GM12878 (cell line): Measurements from ENCODE around the gene SEPHS2.
A peak's percentile ranks its signal among the peaks of the same experiment; 100 is the strongest.

Experiments used
- GABPA ChIP-seq: IDR thresholded peaks from 2 replicates; pipeline ENCODE4 v1.6.1; 2014; ENCODE audit warnings: antibody characterized with exemption, low read depth, mild to moderate bottlenecking, inconsistent platforms
- POLR2A ChIP-seq: IDR thresholded peaks from 2 replicates; pipeline ENCODE4 v1.6.1; 2011; ENCODE audit warnings: low read depth, mild to moderate bottlenecking, low read length
- POLR2AphosphoS5 ChIP-seq: IDR thresholded peaks from 2 replicates; pipeline ENCODE4 v1.6.1; 2011; ENCODE audit warnings: mild to moderate bottlenecking, low read length, inconsistent platforms
- SREBF1 ChIP-seq: IDR thresholded peaks from 2 replicates; pipeline ENCODE4 v1.6.1; 2012; ENCODE audit warnings: mild to moderate bottlenecking, low read length
- TF ChIP-seq, protein P1 (sequence below), 3 experiments: IDR thresholded peaks in 2 of 3; conservative IDR thresholded peaks in 1 of 3; 2 replicates each; pipeline ENCODE4 v1.5.1; 2011; ENCODE audit warnings: low read depth in 3 of 3, low read length in 3 of 3, mild to moderate bottlenecking in 3 of 3, control low read depth in 2 of 3, moderate library complexity in 2 of 3, inconsistent platforms in 1 of 3, mixed read lengths in 1 of 3; ENCODE audit not compliant: control insufficient read depth in 2 of 3, insufficient read depth in 1 of 3; ENCODE audit errors: extremely low read depth in 1 of 3
- TF ChIP-seq, protein P2 (sequence below): fragments of 450-650 bp; formaldehyde crosslinking; IDR thresholded peaks from 2 replicates; pipeline ENCODE4 v1.4.0; 2020; ENCODE audit warnings: mild to moderate bottlenecking, moderate library complexity
- TF ChIP-seq, protein P3 (sequence below): IDR thresholded peaks from 2 replicates; pipeline ENCODE4 v1.6.1; 2012; ENCODE audit warnings: mild to moderate bottlenecking, low read depth, low read length

DNA sequence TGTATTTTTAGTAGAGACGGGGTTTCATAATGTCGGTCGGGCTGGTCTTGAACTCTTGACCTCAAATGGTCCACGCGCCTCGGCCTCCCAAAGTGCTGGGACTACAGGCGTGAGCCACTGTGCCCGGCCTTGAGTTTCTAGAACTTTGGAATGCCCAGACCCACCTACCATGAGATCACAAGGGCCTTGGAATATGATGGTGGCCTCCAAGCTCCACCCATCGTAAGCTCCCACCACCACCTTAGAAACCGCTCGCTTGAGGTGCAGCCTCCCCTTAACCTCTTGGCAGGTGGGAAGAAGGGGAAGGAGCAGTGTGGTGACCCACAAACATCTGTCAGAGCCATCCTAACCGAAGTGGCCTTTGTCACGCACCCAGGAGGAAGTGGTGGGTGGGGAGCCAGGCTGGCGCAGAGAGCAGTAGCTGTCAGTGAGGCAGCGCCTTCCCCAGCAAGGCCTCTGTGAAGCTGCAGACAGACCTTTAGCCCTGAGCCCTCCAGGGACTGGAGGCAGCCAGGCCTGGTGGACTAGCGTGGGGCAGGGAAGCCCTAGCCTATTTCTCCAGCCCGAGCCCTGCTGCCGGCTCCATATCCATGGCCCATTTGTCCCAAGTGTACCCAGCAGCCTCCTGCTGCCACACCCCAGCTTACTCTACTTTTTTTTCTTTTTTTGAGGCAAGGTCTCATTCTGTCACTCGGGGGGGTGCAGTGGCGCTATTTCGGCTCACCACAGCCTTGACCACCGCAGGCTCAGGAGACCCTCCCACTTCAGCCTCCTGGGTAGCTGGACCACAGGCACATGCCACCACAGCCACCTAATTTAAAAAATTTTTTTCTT, 13.1 kb upstream of the SEPHS2 start:
- TF ChIP-seq POLR2A (peak; percentile 96), GABPA (no peak), POLR2AphosphoS5 (peak; percentile 92), SREBF1 (no peak)
- TF ChIP-seq, protein P1, sequence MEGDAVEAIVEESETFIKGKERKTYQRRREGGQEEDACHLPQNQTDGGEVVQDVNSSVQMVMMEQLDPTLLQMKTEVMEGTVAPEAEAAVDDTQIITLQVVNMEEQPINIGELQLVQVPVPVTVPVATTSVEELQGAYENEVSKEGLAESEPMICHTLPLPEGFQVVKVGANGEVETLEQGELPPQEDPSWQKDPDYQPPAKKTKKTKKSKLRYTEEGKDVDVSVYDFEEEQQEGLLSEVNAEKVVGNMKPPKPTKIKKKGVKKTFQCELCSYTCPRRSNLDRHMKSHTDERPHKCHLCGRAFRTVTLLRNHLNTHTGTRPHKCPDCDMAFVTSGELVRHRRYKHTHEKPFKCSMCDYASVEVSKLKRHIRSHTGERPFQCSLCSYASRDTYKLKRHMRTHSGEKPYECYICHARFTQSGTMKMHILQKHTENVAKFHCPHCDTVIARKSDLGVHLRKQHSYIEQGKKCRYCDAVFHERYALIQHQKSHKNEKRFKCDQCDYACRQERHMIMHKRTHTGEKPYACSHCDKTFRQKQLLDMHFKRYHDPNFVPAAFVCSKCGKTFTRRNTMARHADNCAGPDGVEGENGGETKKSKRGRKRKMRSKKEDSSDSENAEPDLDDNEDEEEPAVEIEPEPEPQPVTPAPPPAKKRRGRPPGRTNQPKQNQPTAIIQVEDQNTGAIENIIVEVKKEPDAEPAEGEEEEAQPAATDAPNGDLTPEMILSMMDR (IDR thresholded peaks at IDR 0.05 in 2 of 3, conservative IDR thresholded peaks at IDR 0.05 in 1 of 3; ENCODE audit: control insufficient read depth in 2 of 3, extremely low read depth in 1 of 3, insufficient read depth in 1 of 3, low read depth in 3 of 3, low read length in 3 of 3) = no peak
- TF ChIP-seq, protein P2, sequence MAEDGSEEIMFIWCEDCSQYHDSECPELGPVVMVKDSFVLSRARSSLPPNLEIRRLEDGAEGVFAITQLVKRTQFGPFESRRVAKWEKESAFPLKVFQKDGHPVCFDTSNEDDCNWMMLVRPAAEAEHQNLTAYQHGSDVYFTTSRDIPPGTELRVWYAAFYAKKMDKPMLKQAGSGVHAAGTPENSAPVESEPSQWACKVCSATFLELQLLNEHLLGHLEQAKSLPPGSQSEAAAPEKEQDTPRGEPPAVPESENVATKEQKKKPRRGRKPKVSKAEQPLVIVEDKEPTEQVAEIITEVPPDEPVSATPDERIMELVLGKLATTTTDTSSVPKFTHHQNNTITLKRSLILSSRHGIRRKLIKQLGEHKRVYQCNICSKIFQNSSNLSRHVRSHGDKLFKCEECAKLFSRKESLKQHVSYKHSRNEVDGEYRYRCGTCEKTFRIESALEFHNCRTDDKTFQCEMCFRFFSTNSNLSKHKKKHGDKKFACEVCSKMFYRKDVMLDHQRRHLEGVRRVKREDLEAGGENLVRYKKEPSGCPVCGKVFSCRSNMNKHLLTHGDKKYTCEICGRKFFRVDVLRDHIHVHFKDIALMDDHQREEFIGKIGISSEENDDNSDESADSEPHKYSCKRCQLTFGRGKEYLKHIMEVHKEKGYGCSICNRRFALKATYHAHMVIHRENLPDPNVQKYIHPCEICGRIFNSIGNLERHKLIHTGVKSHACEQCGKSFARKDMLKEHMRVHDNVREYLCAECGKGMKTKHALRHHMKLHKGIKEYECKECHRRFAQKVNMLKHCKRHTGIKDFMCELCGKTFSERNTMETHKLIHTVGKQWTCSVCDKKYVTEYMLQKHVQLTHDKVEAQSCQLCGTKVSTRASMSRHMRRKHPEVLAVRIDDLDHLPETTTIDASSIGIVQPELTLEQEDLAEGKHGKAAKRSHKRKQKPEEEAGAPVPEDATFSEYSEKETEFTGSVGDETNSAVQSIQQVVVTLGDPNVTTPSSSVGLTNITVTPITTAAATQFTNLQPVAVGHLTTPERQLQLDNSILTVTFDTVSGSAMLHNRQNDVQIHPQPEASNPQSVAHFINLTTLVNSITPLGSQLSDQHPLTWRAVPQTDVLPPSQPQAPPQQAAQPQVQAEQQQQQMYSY (CRISPR knock-in tag) = no peak
- TF ChIP-seq, protein P3, sequence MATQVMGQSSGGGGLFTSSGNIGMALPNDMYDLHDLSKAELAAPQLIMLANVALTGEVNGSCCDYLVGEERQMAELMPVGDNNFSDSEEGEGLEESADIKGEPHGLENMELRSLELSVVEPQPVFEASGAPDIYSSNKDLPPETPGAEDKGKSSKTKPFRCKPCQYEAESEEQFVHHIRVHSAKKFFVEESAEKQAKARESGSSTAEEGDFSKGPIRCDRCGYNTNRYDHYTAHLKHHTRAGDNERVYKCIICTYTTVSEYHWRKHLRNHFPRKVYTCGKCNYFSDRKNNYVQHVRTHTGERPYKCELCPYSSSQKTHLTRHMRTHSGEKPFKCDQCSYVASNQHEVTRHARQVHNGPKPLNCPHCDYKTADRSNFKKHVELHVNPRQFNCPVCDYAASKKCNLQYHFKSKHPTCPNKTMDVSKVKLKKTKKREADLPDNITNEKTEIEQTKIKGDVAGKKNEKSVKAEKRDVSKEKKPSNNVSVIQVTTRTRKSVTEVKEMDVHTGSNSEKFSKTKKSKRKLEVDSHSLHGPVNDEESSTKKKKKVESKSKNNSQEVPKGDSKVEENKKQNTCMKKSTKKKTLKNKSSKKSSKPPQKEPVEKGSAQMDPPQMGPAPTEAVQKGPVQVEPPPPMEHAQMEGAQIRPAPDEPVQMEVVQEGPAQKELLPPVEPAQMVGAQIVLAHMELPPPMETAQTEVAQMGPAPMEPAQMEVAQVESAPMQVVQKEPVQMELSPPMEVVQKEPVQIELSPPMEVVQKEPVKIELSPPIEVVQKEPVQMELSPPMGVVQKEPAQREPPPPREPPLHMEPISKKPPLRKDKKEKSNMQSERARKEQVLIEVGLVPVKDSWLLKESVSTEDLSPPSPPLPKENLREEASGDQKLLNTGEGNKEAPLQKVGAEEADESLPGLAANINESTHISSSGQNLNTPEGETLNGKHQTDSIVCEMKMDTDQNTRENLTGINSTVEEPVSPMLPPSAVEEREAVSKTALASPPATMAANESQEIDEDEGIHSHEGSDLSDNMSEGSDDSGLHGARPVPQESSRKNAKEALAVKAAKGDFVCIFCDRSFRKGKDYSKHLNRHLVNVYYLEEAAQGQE = peak; percentile 27; the same call in 1 of the 2 replicates
